Panc1 (cell line): ENCODE data around the gene GMDS. TPM values are rescaled to one million over a fixed set of nuclear protein-coding genes. Genes with fewer than 3 reads are reported as not detected.

ENCODE experiments used
- ATAC-seq: fragments of 200-7000 bp; cut with Tn5 transposase; 2 replicates; pipeline ENCODE4 v1.9.1; 2020; ENCODE audit warnings: mild to moderate bottlenecking, moderate library complexity
- BruUV-seq: library from RNA; stranded (reverse); fragments of 400-500 nt; replicated peaks from 2 replicates; lab custom pipeline; 2021; lab: Mats Ljungman, UMichigan
- CTCF ChIA-PET: fragments of 300-600 bp; sonication (Branson Sonifier 250); formaldehyde crosslinking; loops from one replicate; lab custom pipeline; 2022; ENCODE audit warnings: antibody characterized with exemption; lab: Charles Lee
- POLR2A ChIA-PET: fragments of 300-600 bp; sonication (Branson Sonifier 250); formaldehyde crosslinking; loops from one replicate; lab custom pipeline; 2022; ENCODE audit warnings: antibody characterized with exemption; lab: Charles Lee
- DNase-seq: peaks from one replicate; pipeline ENCODE4 v3.0.0-alpha.2; 2010; ENCODE audit warnings: low read depth, low spot score
- H3K27ac ChIP-seq: 2 replicates; pipeline ENCODE4 v1.5.1; 2011; ENCODE audit warnings: mild to moderate bottlenecking, low read length, inconsistent platforms
- H3K27me3 ChIP-seq: fragments of 200-500 bp; sonication (Bioruptor generic); 2 replicates; pipeline ENCODE4 v1.6.0; 2014; ENCODE audit warnings: low read length, inconsistent platforms; ENCODE audit not compliant: control insufficient read depth, insufficient read depth
- H3K36me3 ChIP-seq: fragments of 200-500 bp; sonication (Bioruptor generic); 2 replicates; pipeline ENCODE4 v1.5.1; 2014; ENCODE audit warnings: inconsistent platforms, mild to moderate bottlenecking, low read length, moderate library complexity; ENCODE audit not compliant: control insufficient read depth, insufficient read depth
- H3K4me1 ChIP-seq: 2 replicates; pipeline ENCODE4 v1.5.1; 2011; ENCODE audit warnings: inconsistent platforms, mild to moderate bottlenecking, low read length, moderate library complexity; ENCODE audit not compliant: control insufficient read depth, insufficient read depth
- H3K4me3 ChIP-seq, 2 experiments: 2 replicates each; pipeline ENCODE4 v1.5.1; 2011 to 2012; ENCODE audit warnings: low read depth in 2 of 2, low read length in 2 of 2, mild to moderate bottlenecking in 2 of 2, inconsistent platforms in 1 of 2, moderate library complexity in 1 of 2
- H3K9me3 ChIP-seq: fragments of 200-500 bp; sonication (Bioruptor generic); 2 replicates; pipeline ENCODE4 v1.5.1; 2014; ENCODE audit warnings: low read depth, mild to moderate bottlenecking, inconsistent platforms, low read length, moderate library complexity; ENCODE audit not compliant: control insufficient read depth, insufficient read depth
- POLR2AphosphoS5 ChIP-seq: IDR thresholded peaks from 2 replicates; pipeline ENCODE4 v1.6.1; 2012; ENCODE audit warnings: mild to moderate bottlenecking, low read depth, low read length, moderate library complexity
- SIN3A ChIP-seq: IDR thresholded peaks from 2 replicates; pipeline ENCODE4 v1.6.1; 2012; ENCODE audit warnings: low read depth, mild to moderate bottlenecking, low read length, moderate library complexity, borderline replicate concordance; ENCODE audit not compliant: insufficient read depth
- TCF7L2 ChIP-seq: IDR thresholded peaks from 2 replicates; pipeline ENCODE4 v1.6.1; 2011; ENCODE audit warnings: mild to moderate bottlenecking, low read depth, low read length, inconsistent platforms
- in situ Hi-C: cut with HindIII; loops from 2 replicates; pipeline ENCODE4 v1.10.0; 2016; ENCODE audit warnings: low sequenced_read_pairs, low pct_unique_long_range_greater_than_20kb
- intact Hi-C: fragments of 100-400 bp; cut with micrococcal nuclease; formaldehyde crosslinking; loops from one replicate; pipeline ENCODE4 v1.10.0; 2022; ENCODE audit not compliant: unreplicated experiment
- total RNA-seq: library from RNA; stranded (reverse); gene quantifications from one replicate; pipeline ENCODE4 v1.2.1, GENCODE V29; 2021; ENCODE audit not compliant: unreplicated experiment
- TF ChIP-seq, protein P1 (sequence below), 2 experiments: IDR thresholded peaks; 2 replicates each; pipeline ENCODE4 v1.6.1; 2011 to 2012; ENCODE audit warnings: low read depth in 2 of 2, control low read depth in 1 of 2, low read length in 1 of 2, mild to moderate bottlenecking in 1 of 2, moderate library complexity in 1 of 2; ENCODE audit not compliant: insufficient read depth in 1 of 2
- TF ChIP-seq, protein P2 (sequence below): fragments of 450-650 bp; IDR thresholded peaks from 2 replicates; pipeline ENCODE4 v1.5.1; 2017; ENCODE audit warnings: mild to moderate bottlenecking

GMDS gene
- total RNA-seq, 1 experiment from 2014 or later, result 9.8 TPM

DNA sequence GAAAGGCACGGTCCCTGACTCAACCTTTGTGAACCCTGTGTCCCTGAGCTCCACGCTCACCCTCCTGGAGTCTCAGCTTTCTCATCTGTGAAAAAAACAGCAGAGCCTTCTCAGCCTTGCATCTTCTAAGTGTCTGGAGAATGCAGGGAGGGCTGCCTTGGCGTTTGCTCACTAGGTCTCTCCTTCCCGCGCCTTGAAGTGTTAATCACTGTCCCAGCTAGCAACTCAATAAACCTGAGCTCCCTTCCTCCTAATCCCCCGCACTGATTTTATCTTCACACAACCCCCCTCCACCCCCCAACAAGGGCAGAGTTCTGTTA is 670.6 kb downstream of the GMDS start:
- Histone ChIP-seq H3K9me3 (peaks cover 11% of the 10 kb centered on the region; the same call in 1 of the 2 replicates), H3K27me3 (no peaks in the 10 kb centered on the region; the same call in none of the 2 replicates), H3K4me3 (no peak overlapping the region), H3K27ac (no peak overlapping the region), H3K4me1 (no peaks in the 10 kb centered on the region), H3K36me3 (no peaks in the 10 kb centered on the region)
- in situ Hi-C loops, result no loop called here
- no TSS peak for BruUV-seq
- no peak for TF ChIP-seq SIN3A
- TF ChIP-seq, protein P1, sequence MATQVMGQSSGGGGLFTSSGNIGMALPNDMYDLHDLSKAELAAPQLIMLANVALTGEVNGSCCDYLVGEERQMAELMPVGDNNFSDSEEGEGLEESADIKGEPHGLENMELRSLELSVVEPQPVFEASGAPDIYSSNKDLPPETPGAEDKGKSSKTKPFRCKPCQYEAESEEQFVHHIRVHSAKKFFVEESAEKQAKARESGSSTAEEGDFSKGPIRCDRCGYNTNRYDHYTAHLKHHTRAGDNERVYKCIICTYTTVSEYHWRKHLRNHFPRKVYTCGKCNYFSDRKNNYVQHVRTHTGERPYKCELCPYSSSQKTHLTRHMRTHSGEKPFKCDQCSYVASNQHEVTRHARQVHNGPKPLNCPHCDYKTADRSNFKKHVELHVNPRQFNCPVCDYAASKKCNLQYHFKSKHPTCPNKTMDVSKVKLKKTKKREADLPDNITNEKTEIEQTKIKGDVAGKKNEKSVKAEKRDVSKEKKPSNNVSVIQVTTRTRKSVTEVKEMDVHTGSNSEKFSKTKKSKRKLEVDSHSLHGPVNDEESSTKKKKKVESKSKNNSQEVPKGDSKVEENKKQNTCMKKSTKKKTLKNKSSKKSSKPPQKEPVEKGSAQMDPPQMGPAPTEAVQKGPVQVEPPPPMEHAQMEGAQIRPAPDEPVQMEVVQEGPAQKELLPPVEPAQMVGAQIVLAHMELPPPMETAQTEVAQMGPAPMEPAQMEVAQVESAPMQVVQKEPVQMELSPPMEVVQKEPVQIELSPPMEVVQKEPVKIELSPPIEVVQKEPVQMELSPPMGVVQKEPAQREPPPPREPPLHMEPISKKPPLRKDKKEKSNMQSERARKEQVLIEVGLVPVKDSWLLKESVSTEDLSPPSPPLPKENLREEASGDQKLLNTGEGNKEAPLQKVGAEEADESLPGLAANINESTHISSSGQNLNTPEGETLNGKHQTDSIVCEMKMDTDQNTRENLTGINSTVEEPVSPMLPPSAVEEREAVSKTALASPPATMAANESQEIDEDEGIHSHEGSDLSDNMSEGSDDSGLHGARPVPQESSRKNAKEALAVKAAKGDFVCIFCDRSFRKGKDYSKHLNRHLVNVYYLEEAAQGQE (IDR thresholded peaks at IDR 0.05; ENCODE audit: insufficient read depth in 1 of 2, low read depth in 2 of 2, low read length in 1 of 2), result no peak
- TF ChIP-seq, protein P2, sequence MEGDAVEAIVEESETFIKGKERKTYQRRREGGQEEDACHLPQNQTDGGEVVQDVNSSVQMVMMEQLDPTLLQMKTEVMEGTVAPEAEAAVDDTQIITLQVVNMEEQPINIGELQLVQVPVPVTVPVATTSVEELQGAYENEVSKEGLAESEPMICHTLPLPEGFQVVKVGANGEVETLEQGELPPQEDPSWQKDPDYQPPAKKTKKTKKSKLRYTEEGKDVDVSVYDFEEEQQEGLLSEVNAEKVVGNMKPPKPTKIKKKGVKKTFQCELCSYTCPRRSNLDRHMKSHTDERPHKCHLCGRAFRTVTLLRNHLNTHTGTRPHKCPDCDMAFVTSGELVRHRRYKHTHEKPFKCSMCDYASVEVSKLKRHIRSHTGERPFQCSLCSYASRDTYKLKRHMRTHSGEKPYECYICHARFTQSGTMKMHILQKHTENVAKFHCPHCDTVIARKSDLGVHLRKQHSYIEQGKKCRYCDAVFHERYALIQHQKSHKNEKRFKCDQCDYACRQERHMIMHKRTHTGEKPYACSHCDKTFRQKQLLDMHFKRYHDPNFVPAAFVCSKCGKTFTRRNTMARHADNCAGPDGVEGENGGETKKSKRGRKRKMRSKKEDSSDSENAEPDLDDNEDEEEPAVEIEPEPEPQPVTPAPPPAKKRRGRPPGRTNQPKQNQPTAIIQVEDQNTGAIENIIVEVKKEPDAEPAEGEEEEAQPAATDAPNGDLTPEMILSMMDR, result no peak
- TF ChIP-seq TCF7L2, result no peak
- no peak for TF ChIP-seq POLR2AphosphoS5
- ATAC-seq (no peak), DNase-seq (no peak)
- intact Hi-C loops, result no loop called here
- ChIA-PET POLR2A (no interaction called here), CTCF (no interaction called here)

DNA sequence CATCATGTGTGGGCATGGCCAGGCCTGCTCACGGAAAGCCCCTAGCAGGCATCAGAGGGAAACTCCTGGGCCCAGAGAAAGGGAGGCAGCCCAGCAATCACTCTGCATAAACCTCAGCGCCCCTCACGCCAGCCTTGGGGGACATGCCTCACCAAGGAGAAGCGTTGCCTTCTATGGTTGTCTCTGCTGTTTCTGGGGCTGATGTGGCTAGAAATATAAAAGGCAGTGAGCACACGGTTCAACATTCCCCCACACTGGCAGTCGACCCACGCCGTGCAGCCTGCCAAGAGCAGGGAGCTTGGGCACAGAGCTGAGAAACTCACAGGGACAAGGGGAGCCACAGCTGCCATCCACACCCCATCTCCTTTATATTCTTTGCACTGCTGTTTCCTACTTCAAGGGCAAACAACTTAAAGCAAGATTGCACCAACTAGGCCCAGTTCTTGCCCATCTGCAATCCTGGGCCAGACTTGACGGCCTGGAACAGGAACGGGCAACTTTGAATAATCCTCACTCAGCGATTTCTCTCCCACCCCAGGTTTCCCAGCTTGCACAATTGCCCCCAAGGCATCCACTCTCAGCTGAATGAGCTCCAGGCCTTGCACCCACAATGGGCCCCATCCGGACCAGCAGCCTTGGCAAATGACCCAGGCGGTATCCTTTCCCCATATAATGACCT is 671.2 kb downstream of the GMDS start:
- ChIA-PET POLR2A (no interaction called here), CTCF (no interaction called here)
- in situ Hi-C loops, result no loop called here
- no TSS peak for BruUV-seq
- ATAC-seq (no peak), DNase-seq (no peak)
- no peak overlapping the region for H3K27ac ChIP-seq
- intact Hi-C loops, result no loop called here
- peaks cover 11% of the 10 kb centered on the region; the same call in 1 of the 2 replicates for H3K9me3 ChIP-seq
- no peaks in the 10 kb centered on the region; the same call in none of the 2 replicates for H3K27me3 ChIP-seq
- no peaks in the 10 kb centered on the region for H3K36me3 ChIP-seq
- TF ChIP-seq, protein P2, result no peak
- TF ChIP-seq SIN3A (no peak), TCF7L2 (no peak), POLR2AphosphoS5 (no peak)
- TF ChIP-seq, protein P1 (IDR thresholded peaks at IDR 0.05; ENCODE audit: insufficient read depth in 1 of 2, low read depth in 2 of 2, low read length in 1 of 2), result no peak
- no peaks in the 10 kb centered on the region for H3K4me1 ChIP-seq
- H3K4me3 ChIP-seq, result no peak overlapping the region
